GM18951 (cell line): Measurements from ENCODE around the gene MTCH1.

Experiments
- POLR2A ChIP-seq: IDR thresholded peaks from 4 replicates; pipeline ENCODE4 v1.6.1; 2011; ENCODE audit warnings: mild to moderate bottlenecking; ENCODE audit not compliant: insufficient read length, insufficient read depth; ENCODE audit errors: extremely low read depth
- in situ Hi-C: fragments of 300-500 bp; cut with MboI; formaldehyde crosslinking; loops from one replicate; pipeline ENCODE4 v1.12.0; 2022; ENCODE audit warnings: low sequenced_read_pairs, mixed read lengths, inconsistent platforms; ENCODE audit not compliant: unreplicated experiment

MTCH1 gene

DNA sequence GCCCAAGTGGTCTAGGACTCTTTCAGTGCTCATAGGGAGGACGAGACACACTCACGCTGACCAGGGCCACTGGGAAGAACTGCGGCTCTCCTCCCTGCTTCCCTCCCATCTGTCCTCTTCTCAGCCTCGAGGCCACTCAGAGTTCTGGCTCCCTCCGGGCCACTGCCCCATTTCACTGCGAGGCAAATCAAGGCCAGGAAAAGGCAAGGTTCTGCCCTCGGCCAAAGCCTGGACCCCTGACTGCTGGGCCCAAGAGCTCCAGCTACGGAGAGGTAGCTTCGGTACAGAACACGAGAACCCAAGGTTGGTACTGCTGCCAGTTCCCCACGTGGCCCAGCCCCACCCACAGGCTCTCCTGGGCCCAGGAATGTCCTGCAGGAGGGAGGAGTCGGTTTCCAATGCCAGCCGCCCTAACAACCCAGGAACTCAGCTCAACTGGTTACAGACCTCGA is 16.7 kb downstream of the MTCH1 start:
- TF ChIP-seq POLR2A: no peak

DNA sequence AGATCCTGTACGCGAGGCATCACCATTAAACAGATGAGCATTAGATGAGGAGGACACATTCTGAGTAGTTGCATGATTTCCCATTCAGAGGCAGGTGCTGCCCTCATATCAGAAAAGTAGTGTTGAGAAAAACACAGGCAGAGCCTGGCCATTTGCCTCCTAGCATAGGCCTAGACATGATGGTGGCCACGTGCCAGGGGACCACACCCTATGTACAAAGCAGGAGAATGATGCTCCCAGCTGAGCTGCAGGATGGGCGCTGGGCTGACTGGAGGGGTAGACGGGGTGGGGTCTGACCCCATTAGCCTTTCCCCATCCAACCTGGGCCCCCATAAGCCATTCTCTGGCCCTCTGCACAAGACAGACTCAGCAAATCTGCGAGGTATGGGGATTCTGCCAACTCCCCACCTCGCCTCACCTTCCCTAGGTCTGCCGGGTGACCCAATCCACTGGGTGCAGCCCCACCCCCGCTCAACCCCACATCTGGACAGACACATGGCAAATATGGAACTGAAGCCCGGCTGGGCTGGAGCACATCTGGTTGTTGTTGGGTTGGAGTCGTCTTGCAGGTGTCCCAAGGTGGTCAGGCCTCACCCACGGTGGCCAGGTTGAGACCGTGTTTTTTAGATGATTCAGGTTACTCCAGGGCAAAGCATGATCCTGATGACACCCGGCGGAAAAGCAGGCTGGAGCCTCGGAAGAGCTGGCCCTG is 17.6 kb downstream of the MTCH1 start:
- in situ Hi-C loops: no loop called here
- no peak for TF ChIP-seq POLR2A

More for the DNA sequence above, 16.7 kb downstream of the MTCH1 start:
- in situ Hi-C loops: no loop called here

DNA sequence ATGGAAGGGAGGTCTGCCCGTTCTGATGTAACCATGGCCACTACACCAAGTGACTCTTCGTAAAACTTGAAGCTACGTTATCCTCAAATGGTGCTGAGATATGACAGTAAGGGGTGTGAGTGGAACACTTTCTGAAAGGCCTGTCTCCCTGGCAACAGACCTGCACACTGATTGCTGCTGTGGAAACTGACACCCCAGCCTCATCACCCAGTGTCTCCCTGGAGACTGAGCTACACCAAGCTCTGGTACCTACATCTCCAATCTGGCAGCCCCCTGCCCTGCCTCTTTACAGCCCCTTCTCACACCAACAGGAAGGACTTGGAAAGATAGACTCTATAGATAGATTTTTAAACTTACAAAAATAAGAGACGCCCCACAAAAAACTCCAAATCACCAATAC is 18.2 kb downstream of the MTCH1 start:
- in situ Hi-C loops: no loop called here
- TF ChIP-seq POLR2A: no peak

DNA sequence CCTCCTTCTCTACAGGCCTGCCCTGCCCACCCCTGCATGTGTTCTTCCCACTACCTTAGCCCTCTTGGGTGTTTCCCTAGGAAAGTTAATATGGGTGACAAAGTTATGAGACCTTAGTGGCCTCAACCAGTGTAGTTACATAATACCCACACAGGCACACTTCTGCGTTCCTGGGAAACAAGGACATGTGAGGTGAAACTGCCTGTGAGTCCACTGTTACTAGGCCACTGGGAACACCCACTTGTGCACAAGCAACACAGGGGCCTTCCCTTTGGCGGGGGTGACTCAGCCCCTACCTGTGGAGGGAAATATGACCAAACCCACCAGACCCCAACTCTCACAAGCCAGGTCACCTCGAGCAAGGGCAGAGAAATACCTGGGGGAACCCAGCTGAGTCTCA is 18.7 kb downstream of the MTCH1 start:
- no peak for TF ChIP-seq POLR2A
- in situ Hi-C loops: no loop called here

DNA sequence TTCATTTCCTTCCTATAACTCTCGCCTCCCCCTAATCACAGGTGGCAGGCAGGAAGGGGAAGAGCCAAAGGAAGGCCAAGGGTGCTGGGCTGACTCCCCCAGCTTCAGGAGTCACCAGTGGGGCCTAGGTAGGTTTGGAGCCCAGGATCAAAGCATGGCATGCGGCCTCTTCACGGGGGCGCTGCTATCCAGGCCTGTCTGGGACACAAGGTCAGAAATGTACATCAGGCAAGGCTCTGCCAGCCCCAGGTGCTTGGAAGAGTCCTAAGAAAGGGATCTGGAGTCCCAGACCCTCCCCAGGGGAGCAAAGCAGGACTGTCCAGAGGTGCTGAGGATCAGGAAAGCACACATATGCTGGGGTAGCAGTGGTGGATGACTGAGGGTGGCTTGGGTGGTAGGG is 21.1 kb downstream of the MTCH1 start:
- TF ChIP-seq POLR2A: no peak
- in situ Hi-C loops: no loop called here

DNA sequence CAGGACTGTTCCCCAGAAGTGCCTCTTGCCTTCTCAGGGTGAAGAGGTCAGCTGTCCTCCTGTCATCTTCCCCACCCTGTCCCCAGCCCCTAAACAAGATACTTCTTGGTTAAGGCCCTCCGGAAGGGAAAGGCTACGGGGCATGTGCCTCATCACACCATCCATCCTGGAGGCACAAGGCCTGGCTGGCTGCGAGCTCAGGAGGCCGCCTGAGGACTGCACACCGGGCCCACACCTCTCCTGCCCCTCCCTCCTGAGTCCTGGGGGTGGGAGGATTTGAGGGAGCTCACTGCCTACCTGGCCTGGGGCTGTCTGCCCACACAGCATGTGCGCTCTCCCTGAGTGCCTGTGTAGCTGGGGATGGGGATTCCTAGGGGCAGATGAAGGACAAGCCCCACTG is 21.6 kb downstream of the MTCH1 start:
- TF ChIP-seq POLR2A: no peak
- in situ Hi-C loops: no loop called here

DNA sequence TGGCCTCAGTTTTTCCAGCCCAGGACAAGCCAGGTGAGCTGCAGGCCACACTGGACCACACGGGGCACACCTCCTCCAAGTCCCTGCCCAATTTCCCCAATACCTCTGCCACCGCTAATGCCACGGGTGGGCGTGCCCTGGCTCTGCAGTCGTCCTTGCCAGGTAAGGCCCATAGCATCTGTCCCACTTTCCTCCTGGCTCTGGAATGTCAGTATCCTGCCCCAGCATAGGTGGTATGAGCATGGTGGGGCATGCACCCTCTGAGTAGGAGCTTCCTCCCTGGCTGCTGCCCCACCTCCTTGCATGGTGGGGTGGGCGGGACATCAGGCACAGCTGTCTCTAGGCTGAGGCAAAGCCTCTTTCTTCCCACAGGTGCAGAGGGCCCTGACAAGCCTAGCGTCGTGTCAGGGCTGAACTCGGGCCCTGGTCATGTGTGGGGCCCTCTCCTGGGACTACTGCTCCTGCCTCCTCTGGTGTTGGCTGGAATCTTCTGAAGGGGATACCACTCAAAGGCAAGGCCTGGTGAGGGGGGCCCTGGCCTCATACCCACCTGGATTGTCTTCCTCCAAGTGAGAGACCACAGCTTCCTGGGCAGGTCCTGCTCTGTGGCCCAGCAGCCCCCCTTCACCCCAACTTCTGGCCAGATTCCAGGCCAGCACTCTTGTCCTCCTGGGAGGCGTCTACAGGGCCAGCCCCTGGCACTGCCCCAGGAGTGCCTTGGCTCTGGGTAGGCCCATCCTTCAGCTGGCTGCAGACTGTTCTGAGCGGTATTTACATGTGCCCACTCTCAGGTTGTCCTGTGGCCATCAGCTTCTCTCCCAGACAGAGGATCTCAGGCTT is 22.3 kb downstream of the MTCH1 start:
- in situ Hi-C loops: no loop called here
- TF ChIP-seq POLR2A: no peak

DNA sequence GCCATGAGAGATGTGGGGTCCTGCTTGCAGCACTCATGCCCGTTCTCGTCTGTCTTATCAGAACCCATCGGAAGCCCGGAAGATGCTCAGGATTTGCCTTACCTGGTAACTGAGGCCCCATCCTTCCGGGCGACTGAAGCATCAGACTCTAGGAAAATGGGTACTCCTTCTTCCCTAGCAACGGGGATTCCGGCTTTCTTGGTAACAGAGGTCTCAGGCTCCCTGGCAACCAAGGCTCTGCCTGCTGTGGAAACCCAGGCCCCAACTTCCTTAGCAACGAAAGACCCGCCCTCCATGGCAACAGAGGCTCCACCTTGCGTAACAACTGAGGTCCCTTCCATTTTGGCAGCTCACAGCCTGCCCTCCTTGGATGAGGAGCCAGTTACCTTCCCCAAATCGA is 23.1 kb downstream of the MTCH1 start:
- in situ Hi-C loops: no loop called here
- TF ChIP-seq POLR2A: no peak

DNA sequence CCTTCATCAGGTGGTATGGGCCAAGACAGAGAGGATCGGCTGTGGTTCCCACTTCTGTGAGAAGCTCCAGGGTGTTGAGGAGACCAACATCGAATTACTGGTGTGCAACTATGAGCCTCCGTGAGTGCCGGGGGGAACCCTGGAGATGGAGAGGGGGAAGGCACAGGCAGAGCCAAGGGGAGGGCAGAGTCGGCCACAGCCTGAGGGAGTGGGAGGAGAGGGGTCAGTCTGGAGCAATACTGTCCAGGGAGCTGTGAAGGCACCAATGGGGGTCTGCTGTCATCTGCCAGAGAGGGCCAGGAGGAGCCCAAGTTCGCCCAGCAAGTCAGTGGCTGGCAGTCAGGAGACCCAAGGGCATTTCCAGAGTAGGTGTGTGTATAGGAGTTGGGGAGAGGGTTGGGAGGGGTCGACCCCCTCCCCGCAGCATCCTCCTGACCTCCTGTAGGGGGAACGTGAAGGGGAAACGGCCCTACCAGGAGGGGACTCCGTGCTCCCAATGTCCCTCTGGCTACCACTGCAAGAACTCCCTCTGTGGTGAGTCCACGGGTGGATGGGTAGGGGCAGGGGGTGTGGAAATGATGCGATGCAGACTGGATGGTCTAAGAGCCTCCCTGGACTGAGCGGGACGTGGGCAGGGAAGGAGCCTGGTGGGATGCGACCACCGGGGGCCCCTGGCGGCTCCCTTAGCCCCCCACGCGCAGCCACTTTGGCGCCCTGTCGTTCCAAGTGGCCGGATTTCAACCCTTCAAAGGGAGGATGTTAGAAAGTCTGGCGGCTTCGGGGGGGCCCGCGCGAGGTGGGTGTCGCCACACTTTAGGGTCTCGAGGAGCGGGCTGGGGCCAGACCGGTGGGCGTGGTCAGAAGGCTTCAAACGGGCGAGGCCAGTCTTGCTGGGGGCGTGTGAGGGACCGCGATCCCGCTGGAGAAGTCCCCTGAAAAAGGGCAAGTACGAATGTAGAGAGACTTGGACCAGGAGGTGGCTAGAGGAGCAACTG is 24.3 kb downstream of the MTCH1 start:
- in situ Hi-C loops: no loop called here
- no peak for TF ChIP-seq POLR2A

DNA sequence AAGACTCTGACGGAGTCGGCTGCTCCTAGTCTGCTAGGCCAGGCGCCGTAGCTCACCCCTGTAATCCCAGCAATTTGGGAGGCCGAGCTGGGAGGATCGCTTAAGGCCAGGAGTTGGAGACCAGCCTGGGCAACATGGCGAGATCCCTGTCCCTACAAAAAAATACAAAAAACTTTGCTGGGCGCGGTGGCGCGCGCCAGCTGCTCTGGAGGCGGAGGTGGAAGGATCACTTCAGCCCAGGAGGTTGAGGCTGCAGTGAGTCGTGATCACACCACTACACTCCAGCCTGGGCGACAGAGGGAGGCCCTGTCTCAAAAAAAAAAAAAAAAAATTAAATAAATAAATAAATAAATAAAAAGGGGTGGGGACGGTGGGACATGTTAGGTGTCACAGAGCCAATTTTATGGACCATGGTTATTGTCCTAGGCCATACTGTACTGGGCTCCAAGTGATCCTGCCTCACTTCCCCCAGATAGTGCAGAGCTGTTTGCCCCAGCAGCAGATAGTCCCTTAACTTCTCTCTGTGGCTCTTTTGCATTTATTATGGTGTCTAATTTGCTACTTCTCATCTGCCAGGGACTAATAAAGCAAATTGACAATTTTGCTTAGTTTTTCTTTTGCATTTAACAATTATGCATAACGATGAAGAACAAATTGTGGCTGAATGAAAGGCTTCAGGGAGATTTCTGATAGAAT is 26.3 kb downstream of the MTCH1 start:
- in situ Hi-C loops: no loop called here
- no peak for TF ChIP-seq POLR2A

DNA sequence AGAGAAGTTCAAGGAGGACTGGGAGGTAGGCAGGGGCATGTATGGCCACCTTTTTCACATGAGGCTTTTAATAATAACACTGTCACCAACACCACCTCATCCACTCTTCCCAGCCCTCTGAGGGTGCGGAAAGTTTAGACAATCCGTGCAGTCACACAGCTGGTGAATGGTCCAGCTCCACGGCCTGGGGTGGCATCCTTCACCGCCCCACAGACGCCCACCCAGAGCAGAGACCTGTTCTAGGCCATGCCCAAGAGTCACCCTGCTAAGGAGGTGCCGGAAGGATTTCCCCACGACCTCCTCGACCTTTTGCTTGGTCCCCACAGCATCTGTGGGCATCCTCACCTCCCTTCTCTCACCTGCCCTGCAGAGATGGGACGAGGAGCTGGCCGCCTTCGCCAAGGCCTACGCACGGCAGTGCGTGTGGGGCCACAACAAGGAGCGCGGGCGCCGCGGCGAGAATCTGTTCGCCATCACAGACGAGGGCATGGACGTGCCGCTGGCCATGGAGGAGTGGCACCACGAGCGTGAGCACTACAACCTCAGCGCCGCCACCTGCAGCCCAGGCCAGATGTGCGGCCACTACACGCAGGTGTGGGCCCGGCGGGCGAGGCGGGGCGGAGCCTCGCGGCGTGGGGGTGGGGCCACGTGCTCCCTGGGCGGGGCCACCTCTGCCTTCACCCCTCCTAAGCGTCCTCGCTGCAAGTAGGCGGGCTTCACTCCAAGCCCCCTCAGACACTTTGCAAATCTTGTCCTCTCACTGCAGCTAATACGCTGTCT is 27.0 kb downstream of the MTCH1 start:
- in situ Hi-C loops: no loop called here
- TF ChIP-seq POLR2A: no peak

DNA sequence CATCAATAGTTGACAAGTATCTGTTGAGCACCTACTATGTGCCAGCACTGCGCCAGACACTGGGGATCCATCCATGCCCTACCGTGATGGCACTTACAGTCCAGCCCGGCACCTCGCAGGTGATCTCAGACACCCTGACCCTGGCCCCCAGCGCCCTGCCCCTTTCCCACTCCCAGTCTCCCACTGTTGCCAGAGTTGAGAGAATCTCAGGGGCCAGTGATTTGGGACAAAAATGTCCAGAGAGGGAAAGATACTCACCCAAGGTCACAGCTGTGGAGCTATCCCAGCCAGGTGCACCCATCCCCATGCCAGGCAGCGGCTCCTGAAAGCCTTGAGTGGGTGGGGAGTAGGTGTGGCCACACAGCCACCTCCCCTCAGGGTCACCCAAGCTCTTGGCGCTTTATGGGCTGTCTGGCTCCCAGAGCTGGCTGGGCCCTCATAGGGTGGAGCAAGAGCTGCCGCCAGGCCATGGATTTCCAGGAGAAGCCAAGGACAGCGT is 28.2 kb downstream of the MTCH1 start:
- no peak for TF ChIP-seq POLR2A
- in situ Hi-C loops: no loop called here

DNA sequence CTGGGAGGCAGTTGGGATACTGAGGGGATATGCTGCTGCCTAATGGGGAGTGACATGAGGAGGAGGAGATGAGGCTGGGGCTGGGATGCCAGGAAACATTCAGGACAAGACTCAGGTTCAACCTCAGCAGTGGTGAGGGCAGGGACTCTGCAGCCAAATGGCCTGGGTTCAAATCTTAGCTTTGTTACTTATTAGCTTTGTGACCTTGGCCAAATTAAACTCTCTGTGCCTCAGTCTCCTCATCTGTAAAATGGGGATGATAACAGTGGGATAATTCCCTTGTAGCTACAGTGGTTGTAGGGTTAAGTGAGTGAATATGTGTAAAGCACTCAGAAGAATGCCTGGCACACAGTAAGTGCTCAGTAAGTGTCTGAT is 29.6 kb downstream of the MTCH1 start:
- TF ChIP-seq POLR2A: no peak
- in situ Hi-C loops: no loop called here
